LoVo (cell line): ENCODE measurements around the gene DEFB131A.
"Not testable (repeated sequence)": the region's sequence is repeated elsewhere in the genome, so short reads cannot be mapped to it uniquely, and the experiment has no call there.

Experiments
- DNase-seq: peaks from one replicate; pipeline ENCODE4 v3.0.0-alpha.2; 2016; ENCODE audit warnings: low spot score

DEFB131A gene, protein sequence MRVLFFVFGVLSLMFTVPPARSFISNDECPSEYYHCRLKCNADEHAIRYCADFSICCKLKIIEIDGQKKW

DNA sequence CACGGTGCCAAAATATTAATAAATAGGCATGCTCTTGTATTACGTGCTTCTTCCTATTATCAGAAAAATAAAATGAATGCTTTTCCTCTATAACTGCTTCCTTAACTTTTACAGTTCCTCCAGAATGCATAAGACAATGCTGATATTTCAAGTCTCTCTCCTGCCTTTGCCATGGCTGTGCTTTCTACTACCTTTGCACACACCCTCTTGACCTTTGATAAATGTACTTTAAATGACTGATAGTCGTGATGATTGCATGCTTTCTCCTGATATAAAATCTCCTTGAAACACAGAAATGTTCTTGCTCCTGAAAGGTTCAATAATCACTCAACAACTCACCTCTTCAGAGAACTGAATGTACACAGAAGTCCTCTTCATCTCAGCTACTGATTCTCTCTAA is at the start of gene DEFB131A:
Gene DEFB131A, plus strand, starts transcription at position 301 of the 400 bp plus-strand sequence. CDS start 120 bp downstream, outside the sequence.
- DNase-seq: not testable (repeated sequence)

DNA sequence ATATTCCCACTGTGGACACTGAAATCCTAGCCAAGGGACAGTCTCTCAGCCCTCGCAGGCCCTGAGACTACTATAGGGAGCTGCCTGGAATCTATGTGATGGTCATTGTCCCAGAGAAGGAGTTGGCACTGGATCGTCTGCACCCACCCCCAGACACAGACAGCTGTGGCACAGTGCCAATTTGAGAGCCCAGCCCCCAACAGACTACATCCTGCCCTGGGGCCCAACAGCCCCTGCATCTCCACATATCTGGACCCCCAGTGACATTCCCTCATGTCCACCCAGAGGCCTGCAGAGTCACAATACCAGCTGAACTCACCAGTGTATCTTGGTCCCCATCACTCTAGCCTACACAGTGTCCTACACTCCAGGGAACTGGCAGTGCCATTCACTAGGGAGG is 38.4 kb upstream of the DEFB131A start:
- DNase-seq: not testable (repeated sequence)

DNA sequence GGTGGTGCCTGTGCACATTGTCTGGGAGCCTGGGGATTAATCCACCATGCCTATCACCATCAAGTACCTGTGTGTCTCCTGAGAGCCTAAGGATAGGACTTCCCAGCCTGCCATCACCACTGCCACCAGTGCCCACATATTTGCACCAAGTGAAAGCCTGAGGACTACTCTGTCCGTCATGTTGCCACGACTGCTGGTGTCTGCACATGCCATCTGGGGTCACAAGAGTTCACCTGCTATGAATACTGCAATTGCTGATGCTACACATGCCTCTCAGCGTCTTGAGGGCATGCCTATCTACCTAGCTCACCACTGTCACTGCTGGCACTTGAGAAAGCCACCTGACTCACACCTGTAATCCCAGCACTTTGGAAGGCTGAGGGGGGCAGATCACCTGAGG is 37.7 kb upstream of the DEFB131A start:
- DNase-seq: not testable (repeated sequence)

DNA sequence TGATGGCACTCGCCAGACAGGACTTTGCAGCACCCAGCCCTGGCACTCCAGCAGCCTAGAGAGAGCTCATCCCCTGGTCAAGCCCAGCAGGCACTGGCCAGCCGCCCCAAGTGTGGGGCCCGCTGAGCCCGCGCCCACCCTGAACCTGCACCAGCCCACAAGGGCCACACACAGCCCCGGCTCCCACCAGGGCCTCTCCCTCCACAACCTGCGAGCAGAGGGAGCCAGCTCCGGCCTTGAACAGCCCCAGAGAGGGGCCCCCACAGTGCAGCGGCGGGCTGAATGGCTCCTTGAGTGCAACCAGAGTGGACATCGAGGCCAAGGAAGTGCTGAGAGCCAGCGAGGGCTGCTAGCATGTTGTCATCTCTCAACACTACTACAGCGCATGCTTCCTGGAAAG is 34.4 kb upstream of the DEFB131A start:
- DNase-seq: no peak

DNA sequence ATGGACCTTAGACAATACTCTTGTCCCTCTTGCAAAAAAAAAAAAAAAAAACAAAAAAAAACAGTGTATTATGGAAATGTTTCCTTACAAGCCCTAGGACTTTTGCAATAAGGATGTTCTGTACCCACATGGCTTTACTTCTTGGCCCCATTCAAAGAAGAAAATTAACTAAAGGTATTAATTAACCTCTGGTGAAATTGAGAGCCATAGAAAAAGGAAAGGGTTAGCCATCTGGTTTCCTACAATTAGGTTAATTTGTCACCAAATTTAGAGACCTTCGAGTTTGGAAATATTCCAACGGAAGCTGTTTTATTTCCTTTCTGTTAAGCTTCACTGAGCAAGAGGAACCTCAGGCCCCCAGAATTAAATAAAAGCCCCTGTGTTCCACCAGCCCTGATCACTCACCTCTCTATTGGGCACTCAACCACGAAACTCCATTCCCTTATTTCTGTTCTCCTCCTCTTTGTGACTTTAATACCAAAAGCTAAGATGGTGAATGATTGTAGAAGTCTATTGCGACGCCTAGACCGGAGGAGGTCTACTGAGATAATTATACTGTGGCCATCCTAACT is 22.2 kb upstream of the DEFB131A start:
- not testable (repeated sequence) for DNase-seq

DNA sequence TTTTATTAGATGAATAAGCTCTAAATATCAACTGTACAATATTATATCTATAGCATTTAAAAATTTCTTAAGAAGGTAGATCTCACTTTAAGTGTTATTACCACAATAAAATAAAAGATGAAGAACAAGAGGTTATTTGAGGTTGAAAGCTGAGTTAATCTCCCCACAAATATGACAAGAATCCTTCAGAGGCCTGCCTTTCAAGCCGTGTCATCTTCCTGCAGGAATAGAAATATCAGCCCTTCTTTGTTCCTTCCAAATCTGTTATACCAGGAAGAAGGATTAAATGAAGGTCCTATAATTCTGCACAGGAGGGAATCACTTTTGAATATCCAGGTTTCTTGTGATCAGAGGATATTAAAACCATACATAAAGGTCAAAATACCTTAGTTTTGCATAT is 18.3 kb upstream of the DEFB131A start:
- not testable (repeated sequence) for DNase-seq

DNA sequence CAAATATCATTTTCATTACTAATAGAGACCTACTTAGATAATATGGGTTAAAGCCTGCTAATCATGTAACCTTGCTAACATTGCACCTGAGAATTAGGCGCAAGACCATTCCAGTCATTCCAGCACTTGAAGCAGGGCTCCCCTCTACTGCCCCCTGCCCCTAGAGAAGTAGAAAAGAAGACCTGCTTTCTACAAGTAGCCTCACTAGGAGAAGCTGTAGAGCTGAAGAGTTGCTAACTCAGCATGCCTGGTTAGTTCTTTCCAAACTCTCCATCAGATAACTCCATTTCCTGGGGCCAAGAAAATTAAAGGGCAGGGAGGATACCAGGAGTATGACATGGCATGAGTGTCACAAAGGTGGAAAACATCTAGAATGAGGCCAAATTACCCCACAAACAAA is 14.2 kb upstream of the DEFB131A start:
- not testable (repeated sequence) for DNase-seq

DNA sequence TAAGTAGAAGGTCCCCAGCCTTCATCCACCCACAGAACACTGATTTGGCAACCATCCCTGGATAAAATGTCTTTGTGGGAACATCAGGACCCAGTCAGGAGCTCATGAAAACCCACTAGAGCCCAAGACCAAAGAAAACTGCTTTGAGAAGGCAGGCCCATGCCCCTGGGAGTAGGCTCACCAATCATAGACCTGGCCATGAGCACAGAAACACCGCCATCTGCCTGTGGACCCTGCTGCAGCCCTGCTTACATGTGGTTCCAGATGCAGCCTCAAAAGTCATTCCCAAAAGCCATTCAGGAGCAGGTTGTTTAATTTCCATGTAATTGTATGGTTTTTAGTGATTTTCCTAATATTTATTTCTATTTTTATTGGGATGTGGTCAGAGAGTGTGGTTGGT is 10.9 kb upstream of the DEFB131A start:
- not testable (repeated sequence) for DNase-seq

DNA sequence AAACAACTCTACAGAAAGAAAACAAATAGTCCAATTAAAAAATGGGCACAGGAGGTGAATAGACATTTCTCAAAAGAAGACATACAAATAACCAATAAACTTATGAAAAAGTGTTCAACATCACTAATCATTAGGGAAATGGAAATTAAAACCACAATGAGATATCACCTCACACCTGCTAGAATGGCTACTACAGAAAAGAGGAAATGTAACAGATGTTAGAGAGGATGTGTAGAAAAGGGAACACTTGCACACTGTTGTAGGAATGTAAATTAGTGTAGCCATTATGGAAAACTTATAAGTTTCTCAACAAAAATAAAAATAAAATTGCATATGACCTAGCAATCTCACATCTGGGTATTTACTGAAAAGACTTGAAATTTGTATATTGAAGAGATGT is 7.5 kb upstream of the DEFB131A start:
- DNase-seq: not testable (repeated sequence)

DNA sequence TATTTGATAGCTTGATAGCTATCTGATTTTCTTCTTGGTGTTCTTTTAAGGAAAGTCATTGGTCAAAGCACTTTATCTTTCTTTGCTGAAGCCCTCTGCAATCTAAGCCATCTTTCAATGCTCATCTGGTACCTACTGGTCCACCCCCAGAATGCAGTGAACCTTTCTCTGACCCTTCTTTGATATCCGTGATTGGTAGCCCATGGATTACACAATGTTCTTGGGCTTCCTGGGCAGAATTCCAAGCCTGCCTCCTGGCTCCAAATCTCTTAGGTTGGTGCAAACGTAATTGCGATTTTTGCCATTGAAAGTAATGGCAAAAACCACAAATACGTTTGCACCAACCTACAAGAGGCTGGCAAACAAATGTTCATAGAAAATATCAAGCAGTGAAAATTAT is 1.9 kb upstream of the DEFB131A start:
- not testable (repeated sequence) for DNase-seq

DNA sequence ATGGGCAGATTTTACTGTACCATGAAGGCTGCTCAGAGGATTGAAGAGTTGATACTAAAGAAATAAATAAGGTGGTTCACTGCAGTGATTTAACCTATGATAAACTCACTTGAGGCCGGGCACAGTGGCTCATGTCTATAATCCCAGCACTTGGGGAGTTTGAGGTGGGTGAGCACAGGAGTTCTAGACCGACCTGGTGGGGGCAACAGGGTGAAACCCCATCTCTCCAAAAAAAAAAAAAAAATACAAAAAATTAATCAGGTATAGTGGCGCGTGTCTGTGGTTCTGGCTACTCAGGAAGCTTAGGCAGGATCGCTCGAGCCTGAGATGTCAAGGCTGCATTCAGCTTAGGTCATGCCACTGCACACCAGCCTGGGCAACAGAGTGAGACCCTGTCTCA is 467 bp downstream of the DEFB131A start:
- DNase-seq: not testable (repeated sequence)

DNA sequence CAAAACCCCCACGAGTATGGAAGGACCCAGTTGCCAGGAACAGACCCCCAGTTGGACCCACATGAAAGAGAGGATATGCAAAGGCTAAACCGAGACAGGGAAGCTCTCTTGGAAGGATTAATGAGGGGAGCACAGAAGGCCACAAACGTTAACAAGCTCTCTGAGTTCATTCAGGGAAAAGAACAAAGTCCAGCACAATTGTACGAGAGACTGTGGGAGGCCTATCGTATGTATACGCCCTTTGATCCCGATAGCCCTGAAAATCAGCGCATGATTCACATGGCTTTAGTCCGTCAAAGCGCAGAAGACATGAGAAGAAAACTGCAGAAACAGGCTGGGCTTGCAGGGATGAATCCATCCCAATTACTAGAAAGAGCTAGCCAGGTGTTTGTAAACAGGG is 8.0 kb downstream of the DEFB131A start:
- not testable (repeated sequence) for DNase-seq

DNA sequence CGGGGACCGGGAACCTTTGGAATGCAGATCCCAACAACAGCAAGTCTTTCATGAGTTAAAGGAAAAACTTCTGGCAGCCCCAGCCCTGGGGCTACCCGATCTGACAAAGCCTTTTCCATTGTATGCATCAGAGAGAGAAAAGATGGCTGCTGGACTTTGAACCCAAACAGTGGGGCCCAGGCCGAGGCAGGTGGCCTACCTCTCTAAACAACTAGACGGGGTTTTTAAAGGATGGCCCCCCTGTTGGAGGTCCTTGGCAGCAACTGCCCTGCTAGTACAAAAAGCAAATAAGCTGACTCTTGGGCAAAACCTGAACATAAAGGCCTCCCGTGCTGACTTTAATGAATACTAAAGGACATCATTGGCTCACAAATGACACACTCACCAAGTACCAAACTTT is 10.1 kb downstream of the DEFB131A start:
- DNase-seq: not testable (repeated sequence)

DNA sequence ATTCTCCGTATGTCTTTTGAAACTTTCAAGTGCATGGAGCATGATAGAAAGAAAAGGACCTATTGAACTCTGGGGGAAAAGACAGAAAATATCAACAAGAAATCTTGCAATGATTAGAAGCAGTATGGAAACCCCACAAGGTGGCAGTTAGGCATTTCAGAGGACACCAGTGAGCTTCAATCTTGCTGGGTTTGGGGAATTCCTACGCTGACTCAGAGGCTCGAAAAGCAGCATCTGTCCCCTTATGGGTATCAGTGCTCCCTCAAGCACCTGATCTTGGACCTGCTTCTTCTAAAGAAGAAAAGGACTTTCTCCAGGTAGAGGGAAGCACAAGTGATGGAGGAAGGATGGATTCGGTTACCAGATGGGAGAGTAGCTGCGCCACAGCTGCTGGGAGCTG is 10.8 kb downstream of the DEFB131A start:
- DNase-seq: not testable (repeated sequence)

DNA sequence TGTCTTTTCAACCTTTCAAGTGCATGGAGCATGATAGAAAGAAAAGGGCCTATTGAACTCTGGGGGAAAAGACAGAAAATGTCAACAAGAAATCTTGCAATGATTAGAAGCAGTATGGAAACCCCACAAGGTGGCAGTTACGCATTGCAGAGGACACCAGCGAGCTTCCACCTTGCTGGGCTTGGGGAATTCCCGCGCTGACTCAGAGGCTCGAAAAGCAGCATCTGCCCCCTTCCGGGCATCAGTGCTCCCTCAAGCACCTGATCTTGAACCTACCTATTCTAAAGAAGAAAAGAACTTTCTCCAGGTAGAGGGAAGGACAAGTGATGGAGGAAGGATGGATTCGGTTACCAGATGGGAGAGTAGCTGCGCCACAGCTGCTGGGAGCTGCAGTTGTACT is 35.3 kb downstream of the DEFB131A start:
- DNase-seq: not testable (repeated sequence)

DNA sequence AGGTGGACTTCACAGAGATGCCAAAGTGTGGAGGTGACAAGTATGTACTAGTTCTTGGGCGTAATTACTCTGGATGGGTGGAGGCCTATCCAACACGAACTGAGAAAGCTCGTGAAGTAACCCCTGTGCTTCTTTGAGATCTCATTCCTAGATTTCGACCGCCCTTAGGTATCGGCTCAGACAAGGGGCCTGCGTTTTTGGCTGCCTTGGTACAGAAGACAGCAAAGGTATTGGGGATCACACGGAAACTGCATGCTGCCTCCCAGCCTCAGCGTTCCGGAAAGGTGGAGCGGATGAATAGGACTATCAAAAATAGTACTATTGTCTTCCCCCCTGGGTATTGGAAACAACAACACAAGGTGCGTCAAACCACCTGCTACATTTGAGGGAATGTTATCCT is 35.9 kb downstream of the DEFB131A start:
- not testable (repeated sequence) for DNase-seq

DNA sequence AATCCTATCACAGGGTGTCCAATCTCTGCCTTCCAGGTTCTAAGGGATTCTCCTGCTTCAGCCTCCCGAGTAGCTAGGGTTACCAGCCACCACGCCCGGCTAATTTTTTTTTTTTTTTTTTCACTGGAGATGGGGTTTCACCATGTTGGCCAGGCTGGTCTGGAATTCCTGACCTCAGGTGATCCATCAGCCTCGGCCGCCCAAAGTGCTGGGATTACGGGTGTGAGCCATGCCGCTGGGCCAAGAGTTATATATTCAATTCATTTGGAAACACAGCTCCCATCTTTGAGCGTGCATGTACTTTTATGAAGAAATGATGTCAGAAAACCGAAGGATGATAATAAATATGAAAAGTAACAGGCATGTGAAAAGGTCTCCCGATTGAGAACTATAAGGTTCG is 38.7 kb downstream of the DEFB131A start:
- DNase-seq: not testable (repeated sequence)

DNA sequence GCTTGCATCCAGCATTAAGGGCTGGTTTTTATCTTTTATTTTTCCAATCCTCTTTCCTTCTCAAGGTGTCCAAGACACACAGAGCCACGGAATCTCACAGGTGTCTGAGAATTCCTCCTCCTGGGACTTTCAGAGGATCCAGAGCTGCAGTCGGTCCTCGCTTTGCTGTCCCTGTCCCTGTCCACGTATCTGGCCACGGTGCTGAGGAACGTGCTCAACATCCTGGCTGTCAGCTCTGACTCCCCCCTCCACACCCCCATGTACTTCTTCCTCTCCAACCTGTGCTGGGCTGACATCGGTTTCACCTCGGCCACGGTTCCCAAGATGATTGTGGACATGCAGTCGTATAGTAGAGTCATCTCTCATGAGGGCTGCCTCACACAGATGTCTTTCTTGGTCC is 39.5 kb downstream of the DEFB131A start:
- not testable (repeated sequence) for DNase-seq

DNA sequence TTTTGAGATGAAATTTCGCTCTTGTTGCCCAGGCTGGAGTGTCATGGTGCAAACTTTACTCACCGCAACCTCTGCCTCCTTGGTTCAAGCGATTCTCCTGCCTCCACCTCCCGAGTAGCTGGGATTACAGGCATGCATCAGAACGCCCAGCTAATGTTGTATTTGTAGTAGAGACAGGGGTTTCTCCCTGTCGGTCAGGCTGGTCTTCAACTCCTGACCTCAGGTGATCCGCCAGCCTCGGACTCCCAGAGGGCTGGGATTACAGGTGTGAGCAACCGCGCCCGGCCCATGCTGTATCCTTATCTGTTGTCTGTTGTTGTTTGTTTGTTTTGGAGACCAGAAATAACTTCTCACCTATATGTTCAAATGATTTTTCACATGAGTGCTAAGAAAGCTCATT is 42.7 kb downstream of the DEFB131A start:
- not testable (repeated sequence) for DNase-seq

DNA sequence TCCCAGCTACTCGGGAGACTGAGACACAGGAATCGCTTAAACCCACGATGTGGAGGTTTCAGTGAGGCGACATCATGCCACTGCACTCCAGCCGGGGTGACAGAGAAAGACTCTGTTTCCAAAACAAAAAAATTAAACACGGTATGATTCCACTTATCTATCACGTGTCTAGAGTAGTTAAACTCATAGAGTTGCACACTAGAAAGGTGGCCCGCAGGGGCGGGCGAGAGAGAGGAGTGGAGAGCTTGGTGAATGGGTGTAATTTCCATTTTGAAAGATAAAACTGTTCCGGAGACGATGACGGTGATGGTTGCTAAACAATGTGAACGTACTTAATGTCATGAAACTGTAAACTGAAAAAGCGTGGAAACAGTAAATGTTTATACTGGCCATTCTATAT is 44.6 kb downstream of the DEFB131A start:
- DNase-seq: not testable (repeated sequence)

DNA sequence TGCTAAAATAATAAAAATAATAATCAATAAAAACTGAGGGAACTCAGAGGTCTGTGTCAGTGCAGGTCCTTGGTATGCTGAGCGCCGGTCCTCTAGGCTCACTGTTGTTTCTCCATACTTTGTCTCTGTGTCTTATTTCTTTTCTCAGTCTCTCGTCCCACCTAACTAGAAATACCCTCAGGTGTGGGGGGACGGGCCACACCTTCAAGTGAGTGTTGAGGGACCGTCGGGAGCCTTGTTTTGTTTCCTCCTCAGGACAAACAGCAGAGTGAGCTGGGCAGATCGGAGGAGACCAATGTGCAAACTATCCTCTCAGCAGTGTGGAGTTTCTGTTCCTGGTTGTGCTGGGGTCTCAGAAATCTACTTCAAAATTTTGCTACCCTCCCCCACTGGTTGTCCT is 46.3 kb downstream of the DEFB131A start:
- DNase-seq: not testable (repeated sequence)

DNA sequence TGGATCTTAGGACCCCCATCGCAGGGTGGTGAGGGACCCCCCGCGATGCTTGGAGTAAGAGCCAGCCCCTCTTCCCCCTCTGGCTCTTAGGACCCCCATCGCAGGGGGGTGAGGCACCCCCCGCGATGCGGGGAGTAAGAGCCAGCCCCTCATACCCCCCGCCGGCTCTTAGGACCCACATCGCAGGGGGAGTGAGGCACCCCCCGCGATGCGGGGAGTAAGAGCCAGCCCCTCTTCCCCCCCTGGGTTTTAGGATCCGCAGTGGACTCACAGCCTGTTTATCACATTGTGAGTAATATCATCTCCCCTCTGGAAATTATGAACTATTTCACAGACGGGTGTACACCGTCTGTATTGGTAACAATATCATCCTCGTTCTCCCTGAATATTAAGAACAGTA is 46.8 kb downstream of the DEFB131A start:
- not testable (repeated sequence) for DNase-seq

DNA sequence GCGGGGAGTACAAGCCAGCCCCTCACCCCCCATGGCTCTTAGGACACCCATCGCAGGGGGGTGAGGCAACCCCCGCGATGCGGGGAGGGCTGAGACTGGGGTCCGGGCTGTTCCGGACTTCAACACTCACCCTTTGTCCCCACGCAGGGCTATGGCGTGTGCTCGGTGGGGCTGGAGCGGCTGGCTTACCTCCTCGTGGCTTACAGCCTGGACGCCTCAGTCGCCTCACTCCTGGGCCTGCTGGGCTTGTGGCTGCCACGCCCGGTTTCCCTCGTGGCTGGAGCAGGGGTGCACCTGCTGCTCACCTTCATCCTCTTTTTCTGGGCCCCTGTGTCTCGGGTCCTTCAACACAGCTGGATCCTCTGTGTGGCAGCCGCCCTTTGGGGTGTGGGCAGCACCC is 49.4 kb downstream of the DEFB131A start:
- DNase-seq: not testable (repeated sequence)
